Stimulated activated CD4-positive, alpha-beta T cell treated with anti-CD3 and anti-CD28 coated beads, Interleukin-15, amount 100 ng/mL, for 1 hour (primary cell): ENCODE measurements around the gene CEP120.
"Not testable (repeated sequence)": the region's sequence is repeated elsewhere in the genome, so short reads cannot be mapped to it uniquely, and the experiment has no call there.

Source experiments
- DNase-seq, 2 donors: peaks; one replicate each; pipeline ENCODE4 v3.0.0-alpha.2; 2020; ENCODE audit warnings: low read depth in 1 of 2, low spot score in 1 of 2

CEP120 gene

GRCh38 chr5:123438902-123439301 is 15.7 kb upstream of the CEP120 start:
- DNase-seq = no peak

GRCh38 chr5:123438244-123438643 is 15.0 kb upstream of the CEP120 start:
- no peak for DNase-seq

- DNase-seq = no peak
These were observed 13.0 kb upstream of the CEP120 start for GRCh38 chr5:123436201-123436600.

- no peak for DNase-seq
These were observed 11.6 kb upstream of the CEP120 start for GRCh38 chr5:123434796-123435195.

GRCh38 chr5:123433596-123433995 is 10.4 kb upstream of the CEP120 start:
- DNase-seq = no peak

- DNase-seq = not testable (repeated sequence)
These were observed 7.2 kb upstream of the CEP120 start for GRCh38 chr5:123430441-123430840.

GRCh38 chr5:123429993-123430392 is 6.8 kb upstream of the CEP120 start:
- DNase-seq = no peak

- no peak for DNase-seq
These were observed 6.2 kb upstream of the CEP120 start for GRCh38 chr5:123429221-123429954.

- DNase-seq = no peak
These were observed 5.5 kb upstream of the CEP120 start for GRCh38 chr5:123428521-123429220.

- no peak for DNase-seq
These were observed 4.1 kb upstream of the CEP120 start for GRCh38 chr5:123427281-123427680.

- DNase-seq = no peak
These were observed 2.2 kb upstream of the CEP120 start for GRCh38 chr5:123425431-123425830.

GRCh38 chr5:123422433-123423277 is 548 bp downstream of the CEP120 start:
- peak in 1 of 2 donors; percentile 10 for DNase-seq

- DNase-seq = no peak
These were observed 1.4 kb downstream of the CEP120 start for GRCh38 chr5:123421773-123422172.

GRCh38 chr5:123414974-123415373 is 8.2 kb downstream of the CEP120 start:
- no peak for DNase-seq

GRCh38 chr5:123412206-123412605 is 11.0 kb downstream of the CEP120 start:
- no peak for DNase-seq

GRCh38 chr5:123401999-123402398 is 21.2 kb downstream of the CEP120 start:
- DNase-seq = not testable (repeated sequence)

- no peak for DNase-seq
These were observed 21.9 kb downstream of the CEP120 start for GRCh38 chr5:123401320-123401719.

GRCh38 chr5:123400870-123401291 is 22.3 kb downstream of the CEP120 start:
- DNase-seq = not testable (repeated sequence)

- DNase-seq = no peak
These were observed 25.0 kb downstream of the CEP120 start for GRCh38 chr5:123398058-123398733.

- DNase-seq = no peak
These were observed 25.7 kb downstream of the CEP120 start for GRCh38 chr5:123397538-123397937.

GRCh38 chr5:123391009-123391408 is 32.2 kb downstream of the CEP120 start:
- DNase-seq = no peak
